Measurements from ENCODE around the gene TCEA3.

- no peak for TF ChIP-seq SPI1 (IDR thresholded peaks at IDR 0.05; ENCODE audit: low read depth, low read length)
- TF ChIP-seq POLR2A (IDR thresholded peaks at IDR 0.05; ENCODE audit: low read depth, low read length) = no peak
Measured at GRCh38 chr1:23385119-23385621, 39.4 kb downstream of the TCEA3 start.

Measured in GM12891 (cell line).